Sigmoid colon (tissue), 7 donors: ENCODE data around the gene CD52. TPM values are rescaled to one million over a fixed set of nuclear protein-coding genes. Genes with fewer than 3 reads are reported as not detected.
"Not testable (repeated sequence)": the region's sequence is repeated elsewhere in the genome, so short reads cannot be mapped to it uniquely, and the experiment has no call there.

Experiments
- DNase-seq: peaks from one replicate; pipeline ENCODE4 v3.0.0-alpha.2; 2019
- H3K27ac ChIP-seq, 4 donors: fragments of 200-600 bp; sonication (generic); one replicate each; pipeline ENCODE4 v1.5.1; 2016 to 2019; ENCODE audit warnings: mild to moderate bottlenecking in 1 of 4
- H3K27me3 ChIP-seq, 3 donors: fragments of 200-600 bp; sonication (generic); one replicate each; pipeline ENCODE4 v1.5.1; 2019; ENCODE audit warnings: mild to moderate bottlenecking in 1 of 3
- H3K36me3 ChIP-seq, 4 donors: fragments of 200-600 bp; sonication (generic); one replicate each; pipeline ENCODE4 v1.5.1; 2016 to 2019
- H3K4me1 ChIP-seq, 4 donors: fragments of 200-600 bp; sonication (generic); one replicate each; pipeline ENCODE4 v1.5.1; 2017 to 2019
- H3K4me3 ChIP-seq, 4 donors: fragments of 200-600 bp; sonication (generic); one replicate each; pipeline ENCODE4 v1.5.1; 2017 to 2019; ENCODE audit warnings: mild to moderate bottlenecking in 2 of 4, moderate library complexity in 1 of 4
- H3K9me3 ChIP-seq, 4 donors: fragments of 200-600 bp in 3 of 4; sonication (generic) in 3 of 4; one replicate each; pipeline versions ENCODE4 v1.5.1 to v1.6.1; 2013 to 2019
- CTCF ChIP-seq, 4 experiments: fragments of 450-650 bp in 3 of 4; fragments of 200-600 bp in 1 of 4; IDR thresholded peaks; one replicate each; pipeline ENCODE4 v1.5.1; 2016 to 2019; ENCODE audit warnings: antibody characterized with exemption in 4 of 4, mild to moderate bottlenecking in 3 of 4, moderate library complexity in 2 of 4
- EP300 ChIP-seq, 4 donors: sonication (generic); formaldehyde crosslinking; IDR thresholded peaks; one replicate each; pipeline ENCODE4 v1.6.1; 2017; ENCODE audit warnings: antibody characterized with exemption in 4 of 4
- POLR2A ChIP-seq, 2 donors: fragments of 450-650 bp; IDR thresholded peaks; one replicate each; pipeline ENCODE4 v1.6.1; 2016; ENCODE audit warnings: antibody characterized with exemption in 2 of 2, mild to moderate bottlenecking in 2 of 2, moderate library complexity in 2 of 2
- POLR2AphosphoS5 ChIP-seq, 4 donors: sonication (generic); formaldehyde crosslinking; IDR thresholded peaks; one replicate each; pipeline ENCODE4 v1.6.1; 2017; ENCODE audit warnings: antibody characterized with exemption in 4 of 4
- WGBS, 2 donors: extraction: QIAGEN DNeasy Blood & Tissue Kit; methylation state at CpG; one replicate each; pipeline ENCODE4 v1.1.7; 2013; 5-methylcytosine and 5-hydroxymethylcytosine counted together
- intact Hi-C: fragments of 100-400 bp; cut with DNase I; formaldehyde crosslinking; loops from one replicate; pipeline ENCODE4 v1.15.1; 2023
- polyA plus RNA-seq, 3 donors: library from polyadenylated mRNA; stranded (reverse); fragments of 200-250 nt; gene quantifications; one replicate each; pipeline ENCODE4 v1.2.3, GENCODE V29; 2013
- total RNA-seq, 4 donors: library from RNA; depleted of rRNA; stranded (reverse); fragments of >200 nt; gene quantifications; one replicate each; pipeline ENCODE4 v1.1.0, GENCODE V29; 2016
- donor health status: healthy with polysubstance abuse.
- donor health status: Bipolar disorder and iron deficiency.
- donor health status: healthy.

CD52 gene
- total and polyA plus RNA-seq, 7 donors, result 1.6 to 556 (median 19.8) TPM; not detected in 2

- peak overlapping the region in 3 of 4 donors; percentile 10 to 60 (median 60) for H3K27ac ChIP-seq
These were observed 26.9 kb upstream of the CD52 start for GRCh38 chr1:26290882-26291261.

GRCh38 chr1:26291433-26291832 is 26.3 kb upstream of the CD52 start:
- peak overlapping the region in 2 of 4 donors; percentile 60 for H3K27ac ChIP-seq
- 86 to 88% methylated on average over 3 of the region's 3 CpGs for WGBS, 2 donors
- intact Hi-C loops, result no loop called here

More at GRCh38 chr1:26290882-26291261, 26.9 kb upstream of the CD52 start:
- no peaks in the 10 kb centered on the region for H3K36me3 ChIP-seq
- H3K9me3 ChIP-seq, result no peaks in the 10 kb centered on the region
- H3K4me3 ChIP-seq, result no peak overlapping the region
- H3K4me1 ChIP-seq, result peaks cover 0 to 9% (median 0%) of the 10 kb centered on the region in 4 donors
- DNase-seq, result no peak
- H3K27me3 ChIP-seq, result no peaks in the 10 kb centered on the region
- WGBS, 2 donors, result 75 to 88% methylated on average over 11 of the region's 11 CpGs
- intact Hi-C loops, result no loop called here
- TF ChIP-seq EP300 (IDR thresholded peaks at IDR 0.05) (no peak), POLR2AphosphoS5 (IDR thresholded peaks at IDR 0.05) (no peak), POLR2A (IDR thresholded peaks at IDR 0.05) (no peak), CTCF (IDR thresholded peaks at IDR 0.05) (no peak)

GRCh38 chr1:26291939-26292338 is 25.8 kb upstream of the CD52 start:
- H3K9me3 ChIP-seq, result no peaks in the 10 kb centered on the region
- H3K27me3 ChIP-seq, result no peaks in the 10 kb centered on the region
- peaks cover 0 to 3% (median 0%) of the 10 kb centered on the region in 4 donors for H3K4me1 ChIP-seq
- H3K27ac ChIP-seq, result no peak overlapping the region
- 90 to 91% methylated on average over 4 of the region's 4 CpGs for WGBS, 2 donors
- H3K4me3 ChIP-seq, result no peak overlapping the region
- H3K36me3 ChIP-seq, result no peaks in the 10 kb centered on the region
- intact Hi-C loops, result no loop called here
- TF ChIP-seq CTCF (IDR thresholded peaks at IDR 0.05), result no peak
- TF ChIP-seq POLR2AphosphoS5 (IDR thresholded peaks at IDR 0.05), result no peak
- TF ChIP-seq POLR2A (IDR thresholded peaks at IDR 0.05), result no peak
- no peak for TF ChIP-seq EP300 (IDR thresholded peaks at IDR 0.05)
- DNase-seq, result no peak

More at GRCh38 chr1:26291433-26291832, 26.3 kb upstream of the CD52 start:
- no peaks in the 10 kb centered on the region for H3K27me3 ChIP-seq
- H3K9me3 ChIP-seq, result no peaks in the 10 kb centered on the region
- TF ChIP-seq EP300 (IDR thresholded peaks at IDR 0.05) (no peak), POLR2A (IDR thresholded peaks at IDR 0.05) (no peak), POLR2AphosphoS5 (IDR thresholded peaks at IDR 0.05) (no peak)
- H3K36me3 ChIP-seq, result no peaks in the 10 kb centered on the region
- no peak overlapping the region for H3K4me3 ChIP-seq
- no peak for DNase-seq
- peaks cover 0 to 5% (median 0%) of the 10 kb centered on the region in 4 donors for H3K4me1 ChIP-seq

- intact Hi-C loops, H3K36me3 ChIP-seq, H3K4me3 ChIP-seq, H3K9me3 ChIP-seq, H3K27ac ChIP-seq, H3K4me1 ChIP-seq, H3K27me3 ChIP-seq, DNase-seq: not testable (repeated sequence)
- 87 to 92% methylated on average over 5 of the region's 5 CpGs for WGBS, 2 donors
These were observed 25.0 kb upstream of the CD52 start for GRCh38 chr1:26292735-26293134.

- Histone ChIP-seq H3K9me3 (no peaks in the 10 kb centered on the region), H3K27me3 (no peaks in the 10 kb centered on the region), H3K27ac (no peak overlapping the region), H3K4me1 (no peaks in the 10 kb centered on the region), H3K4me3 (no peak overlapping the region), H3K36me3 (no peaks in the 10 kb centered on the region)
- DNase-seq, result no peak
- intact Hi-C loops, result no loop called here
- no peak for TF ChIP-seq POLR2AphosphoS5 (IDR thresholded peaks at IDR 0.05)
- WGBS, 2 donors, result 87% methylated on average over 11 of the region's 11 CpGs
These were observed 23.8 kb upstream of the CD52 start for GRCh38 chr1:26293911-26294463.

GRCh38 chr1:26295194-26296138 is 22.3 kb upstream of the CD52 start:
- Histone ChIP-seq H3K27me3 (no peaks in the 10 kb centered on the region), H3K36me3 (no peaks in the 10 kb centered on the region), H3K4me1 (no peaks in the 10 kb centered on the region), H3K9me3 (no peaks in the 10 kb centered on the region), H3K27ac (no peak overlapping the region), H3K4me3 (no peak overlapping the region)
- WGBS, 2 donors, result 90 to 91% methylated on average over 22 of the region's 22 CpGs
- no peak for TF ChIP-seq CTCF (IDR thresholded peaks at IDR 0.05)
- TF ChIP-seq EP300 (IDR thresholded peaks at IDR 0.05), result no peak
- TF ChIP-seq POLR2A (IDR thresholded peaks at IDR 0.05), result no peak
- no peak for TF ChIP-seq POLR2AphosphoS5 (IDR thresholded peaks at IDR 0.05)
- no peak for DNase-seq
- intact Hi-C loops, result no loop called here
